Naive B cell (primary cell): ENCODE data around the gene TSPAN17. TPM values are rescaled to one million over a fixed set of nuclear protein-coding genes. Genes with fewer than 3 reads are reported as not detected.
A peak's percentile ranks its signal among the peaks of the same experiment; 100 is the strongest.

ENCODE experiments used
- ATAC-seq, 2 donors: fragments of 150-1000 bp; cut with Tn5 transposase; 2 replicates each; pipeline ENCODE4 v1.10.0; 2021; ENCODE audit warnings: low read depth in 2 of 2, mild to moderate bottlenecking in 2 of 2, moderate library complexity in 2 of 2
- DNase-seq: peaks from one replicate; pipeline ENCODE4 v3.0.0; 2022
- H3K27ac Mint-ChIP-seq, 6 donors: one replicate each; pipeline ENCODE4 v1.8.0; 2020 to 2022; ENCODE audit warnings: mild to moderate bottlenecking in 6 of 6, mixed read lengths in 6 of 6, moderate library complexity in 5 of 6, inconsistent platforms in 2 of 6
- H3K27me3 Mint-ChIP-seq, 3 donors: one replicate each; pipeline ENCODE4 v1.8.0; 2021 to 2022; ENCODE audit warnings: mixed read lengths in 3 of 3, mild to moderate bottlenecking in 1 of 3
- H3K36me3 Mint-ChIP-seq, 2 donors: one replicate each; pipeline ENCODE4 v1.8.0; 2020 to 2022; ENCODE audit warnings: mixed read lengths in 2 of 2, inconsistent platforms in 1 of 2, mild to moderate bottlenecking in 1 of 2
- H3K4me1 Mint-ChIP-seq, 3 donors: one replicate each; pipeline ENCODE4 v1.8.0; 2020 to 2022; ENCODE audit warnings: mixed read lengths in 3 of 3, inconsistent platforms in 1 of 3, mild to moderate bottlenecking in 1 of 3, moderate library complexity in 1 of 3
- H3K4me3 Mint-ChIP-seq, 8 donors: one replicate each; pipeline ENCODE4 v1.8.0; 2020 to 2022; ENCODE audit warnings: mild to moderate bottlenecking in 8 of 8, mixed read lengths in 8 of 8, moderate library complexity in 8 of 8, inconsistent platforms in 2 of 8
- H3K9me3 Mint-ChIP-seq, 7 donors: one replicate each; pipeline ENCODE4 v1.8.0; 2020 to 2022; ENCODE audit warnings: mixed read lengths in 7 of 7, mild to moderate bottlenecking in 5 of 7, inconsistent platforms in 2 of 7, moderate library complexity in 1 of 7
- polyA plus RNA-seq, 6 donors: library from polyadenylated mRNA; unstranded; fragments of 300-500 nt; fragmentation: Illumina TruSeq; gene quantifications; one replicate each; pipeline ENCODE4 v1.2.3, GENCODE V29; 2021; ENCODE audit warnings: low read depth in 6 of 6

Gene TSPAN17
- polyA plus RNA-seq, 6 donors from 2014 or later, result 11.9 to 22.8 (median 18.5) TPM

- H3K27ac Mint-ChIP-seq, result no peak overlapping the region
- H3K4me3 Mint-ChIP-seq, result no peak overlapping the region
- peaks cover 4 to 5% (median 4%) of the 10 kb centered on the region in 3 donors for H3K4me1 Mint-ChIP-seq
- ATAC-seq, result no peak
- H3K9me3 Mint-ChIP-seq, result no peaks in the 10 kb centered on the region
- no peak for DNase-seq
- H3K36me3 Mint-ChIP-seq, result no peaks in the 10 kb centered on the region
- H3K27me3 Mint-ChIP-seq, result peaks cover 37 to 73% (median 70%) of the 10 kb centered on the region in 3 donors
Measured at GRCh38 chr5:176673651-176674583, 26.6 kb downstream of the TSPAN17 start.

DNA sequence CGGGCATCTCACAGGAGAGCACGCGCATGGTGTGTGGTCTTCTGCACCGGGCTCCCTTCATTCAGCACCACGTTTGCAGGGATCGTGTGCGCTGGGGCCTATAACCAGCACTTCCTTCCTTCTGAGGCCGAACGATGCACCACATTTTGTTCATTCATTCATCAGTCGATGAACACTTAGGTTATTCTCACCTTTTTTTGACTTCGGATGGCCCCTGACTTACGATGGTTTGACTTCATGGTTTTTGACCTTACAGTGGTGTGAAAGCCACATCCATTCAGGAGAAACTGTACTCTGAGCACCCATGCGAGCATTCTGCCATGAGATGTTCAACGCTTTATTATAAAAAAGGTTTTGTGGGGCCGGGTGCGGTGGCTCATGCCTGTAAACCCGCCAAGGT is 27.5 kb downstream of the TSPAN17 start:
- DNase-seq (no peak), ATAC-seq (no peak)
- no peaks in the 10 kb centered on the region for H3K9me3 Mint-ChIP-seq
- H3K27ac Mint-ChIP-seq, result peak overlapping the region in 1 of 6 donors; percentile 26
- H3K27me3 Mint-ChIP-seq, result peaks cover 38 to 78% (median 71%) of the 10 kb centered on the region in 3 donors
- H3K4me3 Mint-ChIP-seq, result no peak overlapping the region
- H3K4me1 Mint-ChIP-seq, result peaks cover 4 to 5% (median 4%) of the 10 kb centered on the region in 3 donors
- H3K36me3 Mint-ChIP-seq, result no peaks in the 10 kb centered on the region

DNA sequence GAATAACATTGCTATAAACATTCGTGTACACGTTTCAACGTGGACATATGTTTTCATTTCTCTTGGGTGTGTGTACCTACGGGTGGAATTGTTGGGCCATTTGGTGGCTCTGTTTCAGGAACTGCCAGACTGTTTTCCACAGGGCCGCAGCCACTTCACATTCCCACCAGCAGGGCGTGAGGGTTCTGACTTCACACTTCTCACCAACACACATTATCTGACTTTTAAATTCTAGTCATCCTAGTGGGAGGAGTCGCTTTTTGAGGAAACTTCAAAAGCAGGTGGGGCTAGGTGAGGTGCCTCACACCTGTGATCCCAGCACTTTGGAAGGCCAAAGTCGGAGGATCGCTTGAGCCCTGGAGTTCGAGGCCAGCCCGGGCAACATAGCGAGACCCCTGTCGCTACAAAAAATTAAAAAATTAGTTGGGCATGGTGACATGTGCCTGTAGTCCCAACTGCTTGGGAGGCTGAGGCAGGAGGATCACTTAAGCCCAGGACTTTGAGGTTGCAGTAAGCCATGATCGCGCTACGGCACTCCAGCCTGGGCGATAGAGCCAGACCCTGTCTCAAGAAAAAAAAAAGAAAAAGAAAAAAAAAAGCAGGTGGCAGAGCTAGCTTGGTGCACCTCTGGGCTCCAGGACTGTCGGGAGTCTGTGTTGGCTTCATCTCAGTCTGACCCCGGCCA is 28.5 kb downstream of the TSPAN17 start:
- Mint-ChIP-seq H3K27me3 (peaks cover 40 to 76% (median 75%) of the 10 kb centered on the region in 3 donors), H3K4me1 (peaks cover 4 to 5% (median 4%) of the 10 kb centered on the region in 3 donors), H3K36me3 (no peaks in the 10 kb centered on the region), H3K9me3 (no peaks in the 10 kb centered on the region), H3K27ac (no peak overlapping the region), H3K4me3 (no peak overlapping the region)
- ATAC-seq (no peak), DNase-seq (no peak)

DNA sequence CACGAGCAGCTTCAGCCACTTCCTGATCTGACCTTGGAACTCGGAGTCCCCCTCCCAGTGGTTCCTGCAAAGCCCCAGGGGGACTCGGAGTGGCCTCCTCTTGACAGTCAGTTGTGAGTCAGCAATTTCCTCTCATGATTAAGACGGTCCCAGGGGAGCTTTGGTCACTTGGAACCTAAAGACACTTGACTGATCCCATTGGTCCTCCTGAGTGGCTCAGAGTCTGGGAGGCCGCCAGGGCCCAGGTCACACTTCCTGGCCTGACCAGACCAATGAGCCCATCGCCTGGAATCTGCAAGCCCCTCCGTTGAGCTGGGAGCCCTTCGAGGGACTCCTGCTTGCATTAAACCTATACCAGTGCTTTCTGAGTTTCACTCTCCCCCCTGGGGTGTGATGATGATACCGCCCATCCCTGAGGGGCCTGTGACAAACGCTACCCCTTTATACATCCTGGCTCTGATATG is 29.1 kb downstream of the TSPAN17 start:
- no peak for ATAC-seq
- no peaks in the 10 kb centered on the region for H3K9me3 Mint-ChIP-seq
- DNase-seq, result no peak
- peaks cover 0 to 5% (median 4%) of the 10 kb centered on the region in 3 donors for H3K4me1 Mint-ChIP-seq
- H3K36me3 Mint-ChIP-seq, result no peaks in the 10 kb centered on the region
- no peak overlapping the region for H3K4me3 Mint-ChIP-seq
- H3K27me3 Mint-ChIP-seq, result peaks cover 42 to 76% (median 72%) of the 10 kb centered on the region in 3 donors
- no peak overlapping the region for H3K27ac Mint-ChIP-seq

DNA sequence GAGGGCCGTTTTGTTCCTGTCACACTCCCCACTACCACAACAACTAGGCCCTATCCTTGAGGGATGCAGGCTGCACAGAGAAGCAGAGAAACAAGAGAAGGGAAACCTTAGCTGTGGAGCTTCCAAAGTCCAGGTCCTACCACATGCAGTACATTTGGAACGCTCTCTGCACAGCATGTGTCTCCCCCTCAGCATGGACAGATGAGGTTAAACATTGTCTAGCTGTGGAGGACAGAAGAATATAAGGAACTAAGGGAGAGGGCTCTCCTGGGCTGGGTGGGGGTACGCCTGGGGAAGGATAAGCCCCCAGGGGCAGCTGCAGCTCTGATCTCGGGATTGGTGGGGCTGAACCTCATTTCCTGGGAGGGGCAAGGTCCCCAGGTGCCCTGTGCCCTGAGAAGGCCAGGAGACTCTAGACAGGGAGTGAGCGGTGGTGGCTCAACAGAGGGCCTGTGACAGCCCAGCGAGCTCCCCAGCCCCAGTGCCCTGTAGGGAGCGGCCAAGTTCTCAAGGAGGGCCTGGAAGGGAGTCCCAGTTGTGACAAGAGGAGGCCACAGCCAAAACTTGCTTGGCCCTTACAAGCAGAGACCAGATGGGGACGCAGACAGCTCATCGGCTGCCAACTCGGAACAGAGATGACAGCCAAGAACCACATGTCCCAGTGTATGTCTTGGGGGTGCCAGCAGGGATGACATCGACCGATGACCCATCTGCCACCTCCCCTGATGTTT is 30.1 kb downstream of the TSPAN17 start:
- DNase-seq (no peak), ATAC-seq (no peak)
- Mint-ChIP-seq H3K9me3 (no peaks in the 10 kb centered on the region), H3K4me1 (peaks cover 0 to 5% (median 4%) of the 10 kb centered on the region in 3 donors), H3K36me3 (no peaks in the 10 kb centered on the region), H3K27ac (peak overlapping the region in 1 of 6 donors; percentile 49), H3K27me3 (peaks cover 45 to 76% (median 69%) of the 10 kb centered on the region in 3 donors), H3K4me3 (peak overlapping the region in 1 of 8 donors; percentile 9)

GRCh38 chr5:176678584-176678983 is 31.3 kb downstream of the TSPAN17 start:
- no peak overlapping the region for H3K27ac Mint-ChIP-seq
- peaks cover 52 to 79% (median 70%) of the 10 kb centered on the region in 3 donors for H3K27me3 Mint-ChIP-seq
- peaks cover 0 to 3% (median 0%) of the 10 kb centered on the region in 7 donors for H3K9me3 Mint-ChIP-seq
- ATAC-seq (no peak), DNase-seq (no peak)
- H3K36me3 Mint-ChIP-seq, result no peaks in the 10 kb centered on the region
- peaks cover 0 to 5% (median 4%) of the 10 kb centered on the region in 3 donors for H3K4me1 Mint-ChIP-seq
- H3K4me3 Mint-ChIP-seq, result no peak overlapping the region

GRCh38 chr5:176679365-176680225 is 32.3 kb downstream of the TSPAN17 start:
- peaks cover 0 to 5% (median 4%) of the 10 kb centered on the region in 3 donors for H3K4me1 Mint-ChIP-seq
- no peak for ATAC-seq

GRCh38 chr5:176680226-176680563 is 32.9 kb downstream of the TSPAN17 start:
- Mint-ChIP-seq H3K27me3 (peaks cover 57 to 78% (median 72%) of the 10 kb centered on the region in 3 donors), H3K4me3 (no peak overlapping the region), H3K36me3 (peaks cover 0 to 13% of the 10 kb centered on the region in 2 donors), H3K27ac (no peak overlapping the region), H3K9me3 (peaks cover 7 to 19% (median 14%) of the 10 kb centered on the region in 7 donors), H3K4me1 (peaks cover 0 to 5% (median 4%) of the 10 kb centered on the region in 3 donors)
- DNase-seq (no peak), ATAC-seq (no peak)

More at GRCh38 chr5:176679365-176680225, 32.3 kb downstream of the TSPAN17 start:
- peaks cover under 1 to 13% (median 8%) of the 10 kb centered on the region in 7 donors for H3K9me3 Mint-ChIP-seq
- H3K27ac Mint-ChIP-seq, result peak overlapping the region in 2 of 6 donors; percentile 9 to 79
- H3K36me3 Mint-ChIP-seq, result peaks cover 0 to 8% of the 10 kb centered on the region in 2 donors
- peaks cover 57 to 76% (median 69%) of the 10 kb centered on the region in 3 donors for H3K27me3 Mint-ChIP-seq
- H3K4me3 Mint-ChIP-seq, result no peak overlapping the region
- DNase-seq, result no peak

GRCh38 chr5:176682016-176682531 is 34.8 kb downstream of the TSPAN17 start:
- peaks cover 10 to 33% (median 26%) of the 10 kb centered on the region in 7 donors for H3K9me3 Mint-ChIP-seq
- H3K27ac Mint-ChIP-seq, result no peak overlapping the region
- no peak overlapping the region for H3K4me3 Mint-ChIP-seq
- H3K4me1 Mint-ChIP-seq, result peaks cover 0 to 5% (median 4%) of the 10 kb centered on the region in 3 donors
- no peak for ATAC-seq
- H3K27me3 Mint-ChIP-seq, result peaks cover 65 to 80% (median 68%) of the 10 kb centered on the region in 3 donors
- H3K36me3 Mint-ChIP-seq, result peaks cover 0 to 22% of the 10 kb centered on the region in 2 donors
- DNase-seq, result no peak

- H3K27ac Mint-ChIP-seq, result no peak overlapping the region
- ATAC-seq (no peak), DNase-seq (no peak)
- no peak overlapping the region for H3K4me3 Mint-ChIP-seq
- H3K4me1 Mint-ChIP-seq, result no peaks in the 10 kb centered on the region
- peaks cover 47 to 64% (median 51%) of the 10 kb centered on the region in 3 donors for H3K27me3 Mint-ChIP-seq
- peaks cover 0 to 30% of the 10 kb centered on the region in 2 donors for H3K36me3 Mint-ChIP-seq
- peaks cover 11 to 41% (median 35%) of the 10 kb centered on the region in 7 donors for H3K9me3 Mint-ChIP-seq
Measured at GRCh38 chr5:176685010-176685409, 37.7 kb downstream of the TSPAN17 start.

DNA sequence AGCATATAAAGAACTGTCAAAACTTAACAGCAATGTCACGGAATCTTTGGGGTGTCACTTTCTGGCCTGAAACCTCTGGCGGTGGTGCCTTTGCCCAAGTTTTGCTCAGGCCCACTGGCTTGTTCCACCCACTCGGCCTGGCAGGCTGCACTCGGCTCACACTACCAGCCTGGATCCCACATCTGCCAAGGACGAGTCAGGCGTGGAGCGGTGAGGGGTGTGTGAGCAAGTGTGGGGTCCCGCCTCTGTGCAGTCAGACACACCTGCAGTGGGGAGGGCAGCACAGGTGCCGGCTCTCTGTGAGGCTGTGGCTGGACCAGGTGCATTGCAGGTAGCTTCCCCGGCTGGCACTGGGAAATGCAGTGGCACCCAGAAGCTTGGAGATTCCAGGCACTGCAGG is 40.0 kb downstream of the TSPAN17 start:
- DNase-seq (no peak), ATAC-seq (no peak)
- peaks cover 51 to 69% (median 55%) of the 10 kb centered on the region in 3 donors for H3K27me3 Mint-ChIP-seq
- H3K9me3 Mint-ChIP-seq, result peaks cover 11 to 42% (median 36%) of the 10 kb centered on the region in 7 donors
- no peak overlapping the region for H3K4me3 Mint-ChIP-seq
- H3K27ac Mint-ChIP-seq, result no peak overlapping the region
- no peaks in the 10 kb centered on the region for H3K4me1 Mint-ChIP-seq
- peaks cover 0 to 31% of the 10 kb centered on the region in 2 donors for H3K36me3 Mint-ChIP-seq

- H3K9me3 Mint-ChIP-seq, result peaks cover 11 to 42% (median 36%) of the 10 kb centered on the region in 7 donors
- H3K27me3 Mint-ChIP-seq, result peaks cover 51 to 69% (median 55%) of the 10 kb centered on the region in 3 donors
- DNase-seq (no peak), ATAC-seq (no peak)
- H3K27ac Mint-ChIP-seq, result no peak overlapping the region
- peaks cover 0 to 31% of the 10 kb centered on the region in 2 donors for H3K36me3 Mint-ChIP-seq
- no peaks in the 10 kb centered on the region for H3K4me1 Mint-ChIP-seq
- H3K4me3 Mint-ChIP-seq, result no peak overlapping the region
Measured at GRCh38 chr5:176687881-176688280, 40.6 kb downstream of the TSPAN17 start.
